HS-5 (cell line): ENCODE results near the gene GIMAP6.
"Not testable (repeated sequence)": the region's sequence is repeated elsewhere in the genome, so short reads cannot be mapped to it uniquely, and the experiment has no call there.

Experiments used
- DNase-seq: peaks from one replicate; pipeline ENCODE4 v3.0.0-alpha.2; 2012; ENCODE audit warnings: low read depth

GIMAP6 gene

GRCh38 chr7:150585199-150585598, 47.0 kb downstream of the GIMAP6 start:
- DNase-seq, result no peak

- DNase-seq, result no peak
Measured at GRCh38 chr7:150580638-150581394, 51.4 kb downstream of the GIMAP6 start.

GRCh38 chr7:150579979-150580637, 52.1 kb downstream of the GIMAP6 start:
- not testable (repeated sequence) for DNase-seq
